ENCODE data around the gene EPB41L4B. TPM values are rescaled to one million over a fixed set of nuclear protein-coding genes. Genes with fewer than 3 reads are reported as not detected.

EPB41L4B gene
- total RNA-seq, 2 donors from 2014 or later = 0.27 to 1.1 TPM

GRCh38 chr9:109307380-109308240, 13.2 kb downstream of the EPB41L4B start:
- no peak for DNase-seq (ENCODE audit: low spot score)
- no peak for ATAC-seq (ENCODE audit: insufficient number of reproducible peaks, low FRiP score, low read depth)
- Histone ChIP-seq H3K27me3 (replicated peaks; ENCODE audit: insufficient read depth) (no peaks in the 10 kb centered on the region), H3K9me3 (no peaks in the 10 kb centered on the region), H3K4me3 (no peak overlapping the region), H3K36me3 (no peaks in the 10 kb centered on the region), H3K4me1 (ENCODE audit: control insufficient read depth in 1 of 2, low read depth in 2 of 2) (peaks cover 0 to 23% of the 10 kb centered on the region in 2 donors), H3K27ac (no peak overlapping the region)
- TF ChIP-seq, protein P1, sequence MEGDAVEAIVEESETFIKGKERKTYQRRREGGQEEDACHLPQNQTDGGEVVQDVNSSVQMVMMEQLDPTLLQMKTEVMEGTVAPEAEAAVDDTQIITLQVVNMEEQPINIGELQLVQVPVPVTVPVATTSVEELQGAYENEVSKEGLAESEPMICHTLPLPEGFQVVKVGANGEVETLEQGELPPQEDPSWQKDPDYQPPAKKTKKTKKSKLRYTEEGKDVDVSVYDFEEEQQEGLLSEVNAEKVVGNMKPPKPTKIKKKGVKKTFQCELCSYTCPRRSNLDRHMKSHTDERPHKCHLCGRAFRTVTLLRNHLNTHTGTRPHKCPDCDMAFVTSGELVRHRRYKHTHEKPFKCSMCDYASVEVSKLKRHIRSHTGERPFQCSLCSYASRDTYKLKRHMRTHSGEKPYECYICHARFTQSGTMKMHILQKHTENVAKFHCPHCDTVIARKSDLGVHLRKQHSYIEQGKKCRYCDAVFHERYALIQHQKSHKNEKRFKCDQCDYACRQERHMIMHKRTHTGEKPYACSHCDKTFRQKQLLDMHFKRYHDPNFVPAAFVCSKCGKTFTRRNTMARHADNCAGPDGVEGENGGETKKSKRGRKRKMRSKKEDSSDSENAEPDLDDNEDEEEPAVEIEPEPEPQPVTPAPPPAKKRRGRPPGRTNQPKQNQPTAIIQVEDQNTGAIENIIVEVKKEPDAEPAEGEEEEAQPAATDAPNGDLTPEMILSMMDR (IDR thresholded peaks at IDR 0.05) = no peak

GRCh38 chr9:109305801-109306200, 15.1 kb downstream of the EPB41L4B start:
- ATAC-seq (ENCODE audit: insufficient number of reproducible peaks, low FRiP score, low read depth) = no peak
- no peaks in the 10 kb centered on the region for H3K9me3 ChIP-seq
- peaks cover 0 to 6% of the 10 kb centered on the region in 2 donors for H3K4me1 ChIP-seq (ENCODE audit: control insufficient read depth in 1 of 2, low read depth in 2 of 2)
- TF ChIP-seq, protein P1 (IDR thresholded peaks at IDR 0.05) = no peak
- H3K27ac ChIP-seq = no peak overlapping the region
- no peaks in the 10 kb centered on the region for H3K27me3 ChIP-seq (replicated peaks; ENCODE audit: insufficient read depth)
- no peak for DNase-seq (ENCODE audit: low spot score)
- H3K4me3 ChIP-seq = no peak overlapping the region
- H3K36me3 ChIP-seq = no peaks in the 10 kb centered on the region

- TF ChIP-seq, protein P1 (IDR thresholded peaks at IDR 0.05) = no peak
- Histone ChIP-seq H3K36me3 (no peaks in the 10 kb centered on the region), H3K4me1 (ENCODE audit: control insufficient read depth in 1 of 2, low read depth in 2 of 2) (no peaks in the 10 kb centered on the region), H3K4me3 (no peak overlapping the region), H3K27ac (no peak overlapping the region), H3K27me3 (replicated peaks; ENCODE audit: insufficient read depth) (no peaks in the 10 kb centered on the region), H3K9me3 (no peaks in the 10 kb centered on the region)
- ATAC-seq (ENCODE audit: insufficient number of reproducible peaks, low FRiP score, low read depth) = no peak
- no peak for DNase-seq (ENCODE audit: low spot score)
Observed at GRCh38 chr9:109304347-109304746, 16.5 kb downstream of the EPB41L4B start.

GRCh38 chr9:109303900-109304299, 17.0 kb downstream of the EPB41L4B start:
- Histone ChIP-seq H3K36me3 (no peaks in the 10 kb centered on the region), H3K9me3 (no peaks in the 10 kb centered on the region), H3K27ac (no peak overlapping the region), H3K4me1 (ENCODE audit: control insufficient read depth in 1 of 2, low read depth in 2 of 2) (no peaks in the 10 kb centered on the region), H3K4me3 (no peak overlapping the region), H3K27me3 (replicated peaks; ENCODE audit: insufficient read depth) (no peaks in the 10 kb centered on the region)
- no peak for ATAC-seq (ENCODE audit: insufficient number of reproducible peaks, low FRiP score, low read depth)
- DNase-seq (ENCODE audit: low spot score) = no peak
- TF ChIP-seq, protein P1 (IDR thresholded peaks at IDR 0.05) = no peak

- ATAC-seq (ENCODE audit: insufficient number of reproducible peaks, low FRiP score, low read depth) (no peak), DNase-seq (ENCODE audit: low spot score) (no peak)
- Histone ChIP-seq H3K4me1 (ENCODE audit: control insufficient read depth in 1 of 2, low read depth in 2 of 2) (no peaks in the 10 kb centered on the region), H3K9me3 (no peaks in the 10 kb centered on the region), H3K27me3 (replicated peaks; ENCODE audit: insufficient read depth) (no peaks in the 10 kb centered on the region), H3K4me3 (no peak overlapping the region), H3K36me3 (no peaks in the 10 kb centered on the region), H3K27ac (no peak overlapping the region)
- TF ChIP-seq, protein P1 (IDR thresholded peaks at IDR 0.05) = no peak
Observed at GRCh38 chr9:109302606-109303005, 18.3 kb downstream of the EPB41L4B start.

Data from thoracic aorta (tissue), 2 donors.